ENCODE data around the gene PPIL1.

GRCh38 chr6:36907781-36908180 is 33.2 kb upstream of the PPIL1 start:
- no peak for TF ChIP-seq CTCF (IDR thresholded peaks at IDR 0.05)
- no peak for TF ChIP-seq POLR2A (IDR thresholded peaks at IDR 0.05)
